ENCODE measurements around the gene NYNRIN.

DNA sequence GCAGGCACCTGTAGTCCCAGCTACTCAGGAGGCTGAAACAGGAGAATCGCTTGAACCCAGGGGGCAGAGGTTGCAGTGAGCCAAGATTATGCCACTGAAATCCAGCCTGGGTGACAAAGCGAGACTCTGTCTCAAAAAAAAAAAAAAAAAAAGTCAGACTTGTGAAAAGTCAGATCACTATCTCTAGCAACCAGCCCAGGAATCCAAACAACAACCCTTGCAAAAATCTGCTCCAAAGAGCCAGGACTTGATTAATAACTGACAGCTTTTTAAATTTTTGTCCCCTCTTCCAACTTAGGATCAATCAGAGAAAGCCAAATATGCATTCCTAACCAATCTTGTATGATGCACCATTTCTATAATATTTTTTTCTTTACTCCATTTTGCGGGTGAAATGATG is 38.5 kb upstream of the NYNRIN start:
- TF ChIP-seq, protein P1, sequence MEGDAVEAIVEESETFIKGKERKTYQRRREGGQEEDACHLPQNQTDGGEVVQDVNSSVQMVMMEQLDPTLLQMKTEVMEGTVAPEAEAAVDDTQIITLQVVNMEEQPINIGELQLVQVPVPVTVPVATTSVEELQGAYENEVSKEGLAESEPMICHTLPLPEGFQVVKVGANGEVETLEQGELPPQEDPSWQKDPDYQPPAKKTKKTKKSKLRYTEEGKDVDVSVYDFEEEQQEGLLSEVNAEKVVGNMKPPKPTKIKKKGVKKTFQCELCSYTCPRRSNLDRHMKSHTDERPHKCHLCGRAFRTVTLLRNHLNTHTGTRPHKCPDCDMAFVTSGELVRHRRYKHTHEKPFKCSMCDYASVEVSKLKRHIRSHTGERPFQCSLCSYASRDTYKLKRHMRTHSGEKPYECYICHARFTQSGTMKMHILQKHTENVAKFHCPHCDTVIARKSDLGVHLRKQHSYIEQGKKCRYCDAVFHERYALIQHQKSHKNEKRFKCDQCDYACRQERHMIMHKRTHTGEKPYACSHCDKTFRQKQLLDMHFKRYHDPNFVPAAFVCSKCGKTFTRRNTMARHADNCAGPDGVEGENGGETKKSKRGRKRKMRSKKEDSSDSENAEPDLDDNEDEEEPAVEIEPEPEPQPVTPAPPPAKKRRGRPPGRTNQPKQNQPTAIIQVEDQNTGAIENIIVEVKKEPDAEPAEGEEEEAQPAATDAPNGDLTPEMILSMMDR (IDR thresholded peaks at IDR 0.05), result no peak
- TF ChIP-seq EP300 (IDR thresholded peaks at IDR 0.05), result no peak
